Spleen (tissue), 11 donors: ENCODE results near the gene COL25A1. TPM values are rescaled to one million over a fixed set of nuclear protein-coding genes. Genes with fewer than 3 reads are reported as not detected.

ENCODE experiments used
- DNase-seq: peaks from one replicate; pipeline ENCODE4 v3.0.0-alpha.2; 2020
- H3K27ac ChIP-seq, 8 donors: fragments of 200-600 bp; sonication (generic) in 7 of 8; 1 replicate in 4 of 8; 2 replicates in 4 of 8; pipeline versions ENCODE4 v1.5.0 to v1.8.0; 2016 to 2021; ENCODE audit warnings: inconsistent platforms in 4 of 8, mild to moderate bottlenecking in 4 of 8, moderate library complexity in 1 of 8
- H3K27me3 ChIP-seq, 7 donors: fragments of 200-600 bp; sonication (generic) in 6 of 7; replicated peaks in 1 of 7; 1 replicate in 4 of 7; 2 replicates in 3 of 7; pipeline versions ENCODE4 v1.5.0 to v1.8.0; 2016 to 2021; ENCODE audit warnings: inconsistent platforms in 3 of 7, mild to moderate bottlenecking in 1 of 7
- H3K36me3 ChIP-seq, 6 donors: fragments of 200-600 bp; sonication (generic) in 5 of 6; 1 replicate in 4 of 6; 2 replicates in 2 of 6; pipeline versions ENCODE4 v1.5.0 to v1.8.0; 2016 to 2021; ENCODE audit warnings: inconsistent platforms in 2 of 6
- H3K4me1 ChIP-seq, 6 donors: fragments of 200-600 bp; sonication (generic) in 5 of 6; 1 replicate in 3 of 6; 2 replicates in 3 of 6; pipeline versions ENCODE4 v1.5.0 to v1.8.0; 2016 to 2021; ENCODE audit warnings: inconsistent platforms in 3 of 6
- H3K4me3 ChIP-seq, 8 donors: fragments of 200-600 bp; sonication (generic) in 7 of 8; 1 replicate in 4 of 8; 2 replicates in 4 of 8; pipeline versions ENCODE4 v1.5.0 to v1.8.0; 2016 to 2021; ENCODE audit warnings: inconsistent platforms in 4 of 8, mild to moderate bottlenecking in 4 of 8, moderate library complexity in 2 of 8
- H3K9me3 ChIP-seq, 8 donors: fragments of 200-600 bp; sonication (generic) in 7 of 8; 1 replicate in 4 of 8; 2 replicates in 4 of 8; pipeline versions ENCODE4 v1.5.0 to v1.8.0; 2016 to 2021; ENCODE audit warnings: inconsistent platforms in 4 of 8
- POLR2A ChIP-seq, 3 donors: fragments of 450-650 bp; IDR thresholded peaks; one replicate each; pipeline ENCODE4 v1.5.1; 2017; ENCODE audit warnings: antibody characterized with exemption in 3 of 3, mild to moderate bottlenecking in 1 of 3
- POLR2AphosphoS5 ChIP-seq, 3 donors: sonication (generic); formaldehyde crosslinking; IDR thresholded peaks; one replicate each; pipeline ENCODE4 v1.5.1; 2017; ENCODE audit warnings: antibody characterized with exemption in 3 of 3
- WGBS, 5 donors: extraction: QIAGEN DNeasy Blood & Tissue Kit in 3 of 5; methylation state at CpG; one replicate each; pipeline versions ENCODE4 v1.1.5 to v1.1.7; 2013 to 2018; 5-methylcytosine and 5-hydroxymethylcytosine counted together
- intact Hi-C: fragments of 100-400 bp; cut with DNase I; formaldehyde crosslinking; loops from one replicate; pipeline ENCODE4 v1.15.0; 2023; ENCODE audit warnings: low total_unique reads
- polyA plus RNA-seq, 3 donors: library from polyadenylated mRNA; stranded (reverse); fragments of 200-250 nt; gene quantifications; one replicate each; pipeline ENCODE4 v1.2.1, GENCODE V29; 2013
- total RNA-seq, 7 donors: library from RNA; depleted of rRNA in 3 of 7; stranded (reverse); fragments of >200 nt in 3 of 7; fragmentation: NEBNext Ultra II Directional in 4 of 7; extraction: Animal tissue kit (Norgen Biotek cat#: 25700) in 4 of 7; gene quantifications; one replicate each; pipeline versions ENCODE4 v1.1.0 to v1.2.1, GENCODE V29; 2016 to 2021
- TF ChIP-seq, protein P1 (sequence below), 11 experiments: fragments of 200-600 bp in 7 of 11; fragments of 450-650 bp in 4 of 11; sonication (generic) in 4 of 11; IDR thresholded peaks in 8 of 11; conservative IDR thresholded peaks in 3 of 11; 1 replicate in 7 of 11; 2 replicates in 4 of 11; pipeline versions ENCODE4 v1.4.0 to v1.8.0; 2016 to 2021; ENCODE audit warnings: antibody characterized with exemption in 11 of 11, inconsistent platforms in 4 of 11, mild to moderate bottlenecking in 1 of 11
- donor health status: healthy with polysubstance abuse.
- donor health status: DM: no; HTN: no; CAD: no; lungs with moderate emphysema.
- donor health status: DM: no; HTN: no; CAD: no.
- donor health status: Bipolar disorder and iron deficiency.
- donor health status: healthy.
- donor health status: DM: no; HTN: no; CAD: no.
- donor health status: DM: yes; HTN: yes; CAD: no.

The COL25A1 gene
- total and polyA plus RNA-seq, 10 donors: 0.06 to 1.9 (median 0.57) TPM; not detected in 1

DNA sequence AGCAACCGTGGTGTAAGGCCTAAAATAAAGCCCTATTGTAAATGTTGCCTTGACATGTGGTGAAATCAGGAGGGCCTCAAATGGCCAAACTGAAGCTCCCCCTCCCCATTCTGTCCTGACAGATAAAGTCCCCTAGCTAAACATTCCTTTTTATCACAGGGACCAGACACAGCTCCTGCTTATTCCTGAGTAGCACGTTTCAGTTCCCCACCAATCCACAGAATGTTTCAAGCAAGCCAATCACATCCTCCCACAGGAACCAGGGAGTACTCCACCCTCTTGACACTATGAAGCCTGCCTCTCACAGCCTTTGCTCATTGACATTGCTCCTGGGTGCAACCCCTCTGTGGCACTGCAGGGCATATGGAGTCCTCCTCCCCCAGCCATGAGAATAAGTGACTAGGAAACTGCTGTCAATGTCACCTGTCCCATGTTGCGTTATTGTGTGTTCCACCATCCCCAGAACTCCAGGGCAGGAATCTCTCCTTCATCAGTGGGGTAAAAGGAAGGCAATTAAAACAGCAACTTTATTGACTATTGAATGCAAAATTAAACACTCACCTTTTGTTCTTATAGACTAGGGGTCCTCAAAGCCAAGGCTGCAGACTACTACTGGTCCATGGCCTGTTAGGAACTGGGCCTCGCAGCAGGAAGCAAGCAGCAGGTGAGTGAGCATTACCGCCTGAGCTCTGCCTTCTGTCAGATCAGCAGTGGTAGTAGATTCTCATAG is 128.1 kb downstream of the COL25A1 start:
- no peaks in the 10 kb centered on the region for H3K4me1 ChIP-seq
- WGBS, 5 donors: 71 to 84% (median 81%) methylated on average over 5 of the region's 5 CpGs
- TF ChIP-seq, protein P1, sequence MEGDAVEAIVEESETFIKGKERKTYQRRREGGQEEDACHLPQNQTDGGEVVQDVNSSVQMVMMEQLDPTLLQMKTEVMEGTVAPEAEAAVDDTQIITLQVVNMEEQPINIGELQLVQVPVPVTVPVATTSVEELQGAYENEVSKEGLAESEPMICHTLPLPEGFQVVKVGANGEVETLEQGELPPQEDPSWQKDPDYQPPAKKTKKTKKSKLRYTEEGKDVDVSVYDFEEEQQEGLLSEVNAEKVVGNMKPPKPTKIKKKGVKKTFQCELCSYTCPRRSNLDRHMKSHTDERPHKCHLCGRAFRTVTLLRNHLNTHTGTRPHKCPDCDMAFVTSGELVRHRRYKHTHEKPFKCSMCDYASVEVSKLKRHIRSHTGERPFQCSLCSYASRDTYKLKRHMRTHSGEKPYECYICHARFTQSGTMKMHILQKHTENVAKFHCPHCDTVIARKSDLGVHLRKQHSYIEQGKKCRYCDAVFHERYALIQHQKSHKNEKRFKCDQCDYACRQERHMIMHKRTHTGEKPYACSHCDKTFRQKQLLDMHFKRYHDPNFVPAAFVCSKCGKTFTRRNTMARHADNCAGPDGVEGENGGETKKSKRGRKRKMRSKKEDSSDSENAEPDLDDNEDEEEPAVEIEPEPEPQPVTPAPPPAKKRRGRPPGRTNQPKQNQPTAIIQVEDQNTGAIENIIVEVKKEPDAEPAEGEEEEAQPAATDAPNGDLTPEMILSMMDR (IDR thresholded peaks at IDR 0.05 in 8 of 11, conservative IDR thresholded peaks at IDR 0.05 in 3 of 11): no peak
- TF ChIP-seq POLR2A (IDR thresholded peaks at IDR 0.05): no peak
- TF ChIP-seq POLR2AphosphoS5 (IDR thresholded peaks at IDR 0.05): no peak
- no peak overlapping the region for H3K4me3 ChIP-seq
- H3K9me3 ChIP-seq: no peaks in the 10 kb centered on the region
- H3K27ac ChIP-seq: no peak overlapping the region
- H3K27me3 ChIP-seq: no peaks in the 10 kb centered on the region
- intact Hi-C loops: no loop called here
- DNase-seq: no peak
- H3K36me3 ChIP-seq: no peaks in the 10 kb centered on the region

DNA sequence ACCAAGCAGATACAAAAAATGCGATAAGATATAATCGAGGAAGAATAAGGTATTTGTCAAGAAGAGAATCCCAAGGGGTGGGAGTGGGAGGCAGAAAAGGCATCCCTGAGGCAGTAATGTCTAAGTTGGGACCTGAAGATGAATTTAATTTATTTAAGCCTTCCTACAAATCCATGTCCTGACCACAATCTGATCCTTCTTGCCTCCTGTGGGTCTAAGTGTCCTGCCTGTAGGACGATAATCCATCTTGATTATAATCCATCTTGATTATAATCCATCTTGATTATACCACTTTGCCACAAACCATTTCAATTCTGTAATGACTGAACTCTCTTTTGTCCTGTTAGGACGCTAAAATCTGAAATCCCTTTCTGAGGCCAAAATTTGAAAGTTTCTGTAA is 130.2 kb downstream of the COL25A1 start:
- intact Hi-C loops: no loop called here
- Histone ChIP-seq H3K4me3 (no peak overlapping the region), H3K36me3 (no peaks in the 10 kb centered on the region), H3K4me1 (no peaks in the 10 kb centered on the region), H3K27me3 (no peaks in the 10 kb centered on the region), H3K9me3 (no peaks in the 10 kb centered on the region), H3K27ac (no peak overlapping the region)
- WGBS, 5 donors: 77 to 89% (median 84%) methylated on average over 4 of the region's 4 CpGs
- DNase-seq: no peak
- TF ChIP-seq, protein P1 (IDR thresholded peaks at IDR 0.05 in 8 of 11, conservative IDR thresholded peaks at IDR 0.05 in 3 of 11): no peak
- TF ChIP-seq POLR2AphosphoS5 (IDR thresholded peaks at IDR 0.05) (no peak), POLR2A (IDR thresholded peaks at IDR 0.05) (no peak)

DNA sequence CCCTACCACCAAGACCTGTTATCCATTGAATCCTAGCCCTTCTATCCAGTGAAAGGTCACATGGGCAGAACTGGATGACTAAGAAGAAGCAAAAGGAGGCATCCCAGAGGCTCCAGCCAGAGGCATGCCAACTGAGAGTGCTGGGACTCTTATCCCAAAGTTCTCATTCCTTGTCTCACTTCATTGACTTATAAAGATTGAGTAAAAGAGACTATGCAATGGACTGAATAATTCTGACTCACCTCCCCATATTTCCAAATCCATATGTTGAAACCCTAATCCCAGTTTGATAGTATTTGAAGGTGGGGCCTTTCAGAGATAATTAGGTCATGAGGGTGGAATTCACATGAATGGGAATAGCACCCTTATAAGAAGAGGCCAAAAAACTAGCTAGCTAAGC is 131.4 kb downstream of the COL25A1 start:
- no peaks in the 10 kb centered on the region for H3K27me3 ChIP-seq

DNA sequence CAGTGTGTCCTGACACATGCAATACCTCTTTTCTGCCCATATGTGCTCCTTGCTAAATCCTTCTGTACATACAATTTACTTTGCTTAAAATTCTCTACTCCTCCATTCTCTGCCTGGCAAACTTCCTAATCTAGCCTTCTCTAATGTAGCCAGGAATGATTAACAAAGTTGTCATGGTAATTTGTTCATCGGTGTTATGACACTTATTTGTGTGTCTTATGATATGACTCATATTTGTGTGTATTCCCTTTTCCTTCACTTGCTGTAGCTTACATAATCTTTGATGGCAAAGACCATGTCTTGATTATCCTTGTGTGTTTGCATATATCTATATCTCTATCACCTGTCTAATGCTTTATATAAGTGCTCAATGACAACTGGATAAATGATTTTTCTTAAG is 133.3 kb downstream of the COL25A1 start:
- 84 to 92% (median 89%) methylated on average over 1 of the region's 1 CpG for WGBS, 5 donors
- TF ChIP-seq, protein P1 (IDR thresholded peaks at IDR 0.05 in 8 of 11, conservative IDR thresholded peaks at IDR 0.05 in 3 of 11): no peak
- TF ChIP-seq POLR2AphosphoS5 (IDR thresholded peaks at IDR 0.05) (no peak), POLR2A (IDR thresholded peaks at IDR 0.05) (no peak)
- Histone ChIP-seq H3K36me3 (no peaks in the 10 kb centered on the region), H3K27me3 (no peaks in the 10 kb centered on the region), H3K4me3 (no peak overlapping the region), H3K4me1 (no peaks in the 10 kb centered on the region), H3K9me3 (no peaks in the 10 kb centered on the region), H3K27ac (no peak overlapping the region)
- intact Hi-C loops: no loop called here
- no peak for DNase-seq

More for the DNA sequence above, 131.4 kb downstream of the COL25A1 start:
- TF ChIP-seq POLR2A (IDR thresholded peaks at IDR 0.05): no peak
- no peak for TF ChIP-seq POLR2AphosphoS5 (IDR thresholded peaks at IDR 0.05)
- TF ChIP-seq, protein P1 (IDR thresholded peaks at IDR 0.05 in 8 of 11, conservative IDR thresholded peaks at IDR 0.05 in 3 of 11): no peak
- no peak overlapping the region for H3K27ac ChIP-seq
- no peaks in the 10 kb centered on the region for H3K36me3 ChIP-seq
- no peak overlapping the region for H3K4me3 ChIP-seq
- no peaks in the 10 kb centered on the region for H3K4me1 ChIP-seq
- no peak for DNase-seq
- intact Hi-C loops: no loop called here
- H3K9me3 ChIP-seq: no peaks in the 10 kb centered on the region
